Stimulated activated naive CD8-positive, alpha-beta T cell treated with anti-CD3 and anti-CD28 coated beads, Interleukin-15, Interleukin-2, amounts not matched to agents 100 ng/mL and 50 ng/mL, for 24 hours (primary cell): ENCODE data around the gene SFXN2.
A peak's percentile ranks its signal among the peaks of the same experiment; 100 is the strongest.
"Not testable (repeated sequence)": the region's sequence is repeated elsewhere in the genome, so short reads cannot be mapped to it uniquely, and the experiment has no call there.

Experiments
- H3K27ac Mint-ChIP-seq: one replicate; pipeline ENCODE4 v1.8.0; 2021; ENCODE audit warnings: mild to moderate bottlenecking, mixed read lengths
- H3K27me3 Mint-ChIP-seq: one replicate; pipeline ENCODE4 v1.8.0; 2021; ENCODE audit warnings: mixed read lengths
- H3K36me3 Mint-ChIP-seq: one replicate; pipeline ENCODE4 v1.8.0; 2021; ENCODE audit warnings: low read depth, mixed read lengths
- H3K4me1 Mint-ChIP-seq: one replicate; pipeline ENCODE4 v1.8.0; 2021; ENCODE audit warnings: low read depth, mixed read lengths
- H3K4me3 Mint-ChIP-seq: one replicate; pipeline ENCODE4 v1.8.0; 2021; ENCODE audit warnings: mild to moderate bottlenecking, mixed read lengths
- H3K9me3 Mint-ChIP-seq: one replicate; pipeline ENCODE4 v1.8.0; 2021; ENCODE audit warnings: mixed read lengths

Gene SFXN2

GRCh38 chr10:102714621-102715455, at the start of gene SFXN2:
SFXN2 (plus strand) TSS chr10:102714636; CDS start chr10:102726637, 12,001 bp downstream.
- Mint-ChIP-seq H3K4me1 (peaks cover 78% of the 10 kb centered on the region), H3K9me3 (no peaks in the 10 kb centered on the region), H3K4me3 (peak within 1 kb of the TSS; percentile 93), H3K27me3 (no peaks in the 10 kb centered on the region), H3K36me3 (peaks cover 34% of the 10 kb centered on the region), H3K27ac (peak within 1 kb of the TSS; percentile 90)

GRCh38 chr10:102665904-102666509, 48.4 kb upstream of the SFXN2 start:
- Mint-ChIP-seq H3K4me1 (peaks cover 27% of the 10 kb centered on the region), H3K27me3 (no peaks in the 10 kb centered on the region), H3K9me3 (no peaks in the 10 kb centered on the region), H3K27ac (no peak overlapping the region), H3K36me3 (no peaks in the 10 kb centered on the region), H3K4me3 (no peak overlapping the region)

- H3K27me3 Mint-ChIP-seq, H3K36me3 Mint-ChIP-seq, H3K9me3 Mint-ChIP-seq, H3K4me3 Mint-ChIP-seq: not testable (repeated sequence)
- H3K4me1 Mint-ChIP-seq = peaks cover 12% of the 10 kb centered on the region
- H3K27ac Mint-ChIP-seq = peak overlapping the region; percentile 31
These were observed 47.0 kb upstream of the SFXN2 start for GRCh38 chr10:102667411-102667810.

GRCh38 chr10:102668326-102669107, 45.9 kb upstream of the SFXN2 start:
- Mint-ChIP-seq H3K4me1 (peaks cover 15% of the 10 kb centered on the region), H3K27me3 (no peaks in the 10 kb centered on the region), H3K36me3 (no peaks in the 10 kb centered on the region), H3K27ac (no peak overlapping the region), H3K9me3 (no peaks in the 10 kb centered on the region), H3K4me3 (no peak overlapping the region)

- Mint-ChIP-seq H3K4me1 (peaks cover 24% of the 10 kb centered on the region), H3K27ac (no peak overlapping the region), H3K27me3 (no peaks in the 10 kb centered on the region), H3K4me3 (no peak overlapping the region), H3K9me3 (no peaks in the 10 kb centered on the region), H3K36me3 (no peaks in the 10 kb centered on the region)
These were observed 45.0 kb upstream of the SFXN2 start for GRCh38 chr10:102669206-102670064.

GRCh38 chr10:102670065-102670670, 44.3 kb upstream of the SFXN2 start:
- Mint-ChIP-seq H3K4me1 (peaks cover 32% of the 10 kb centered on the region), H3K27me3 (no peaks in the 10 kb centered on the region), H3K9me3 (no peaks in the 10 kb centered on the region)

GRCh38 chr10:102670871-102671434, 43.5 kb upstream of the SFXN2 start:
- H3K4me3 Mint-ChIP-seq = no peak overlapping the region
- H3K27ac Mint-ChIP-seq = no peak overlapping the region
- H3K27me3 Mint-ChIP-seq = no peaks in the 10 kb centered on the region
- H3K4me1 Mint-ChIP-seq = peaks cover 39% of the 10 kb centered on the region
- H3K9me3 Mint-ChIP-seq = no peaks in the 10 kb centered on the region
- no peaks in the 10 kb centered on the region for H3K36me3 Mint-ChIP-seq

More at GRCh38 chr10:102670065-102670670, 44.3 kb upstream of the SFXN2 start:
- Mint-ChIP-seq H3K27ac (no peak overlapping the region), H3K4me3 (no peak overlapping the region), H3K36me3 (no peaks in the 10 kb centered on the region)

- H3K9me3 Mint-ChIP-seq = no peaks in the 10 kb centered on the region
- peaks cover 41% of the 10 kb centered on the region for H3K4me1 Mint-ChIP-seq
- H3K4me3 Mint-ChIP-seq = peak overlapping the region; percentile 80
- peak overlapping the region; percentile 81 for H3K27ac Mint-ChIP-seq
- no peaks in the 10 kb centered on the region for H3K36me3 Mint-ChIP-seq
- H3K27me3 Mint-ChIP-seq = no peaks in the 10 kb centered on the region
These were observed 41.1 kb upstream of the SFXN2 start for GRCh38 chr10:102673236-102673818.

- Mint-ChIP-seq H3K4me3 (peak overlapping the region; percentile 80), H3K27me3 (no peaks in the 10 kb centered on the region), H3K9me3 (no peaks in the 10 kb centered on the region), H3K27ac (peak overlapping the region; percentile 81), H3K36me3 (no peaks in the 10 kb centered on the region), H3K4me1 (peaks cover 39% of the 10 kb centered on the region)
These were observed 40.5 kb upstream of the SFXN2 start for GRCh38 chr10:102673819-102674511.

GRCh38 chr10:102674566-102674965, 39.9 kb upstream of the SFXN2 start:
- no peaks in the 10 kb centered on the region for H3K36me3 Mint-ChIP-seq
- peaks cover 39% of the 10 kb centered on the region for H3K4me1 Mint-ChIP-seq
- H3K27ac Mint-ChIP-seq = no peak overlapping the region
- peak overlapping the region; percentile 80 for H3K4me3 Mint-ChIP-seq
- no peaks in the 10 kb centered on the region for H3K27me3 Mint-ChIP-seq
- H3K9me3 Mint-ChIP-seq = no peaks in the 10 kb centered on the region

- Mint-ChIP-seq H3K4me3 (peak overlapping the region; percentile 80), H3K4me1 (peaks cover 39% of the 10 kb centered on the region), H3K27ac (no peak overlapping the region), H3K27me3 (no peaks in the 10 kb centered on the region), H3K36me3 (no peaks in the 10 kb centered on the region), H3K9me3 (no peaks in the 10 kb centered on the region)
These were observed 39.3 kb upstream of the SFXN2 start for GRCh38 chr10:102675011-102675665.

- Mint-ChIP-seq H3K4me1 (peaks cover 39% of the 10 kb centered on the region), H3K4me3 (no peak overlapping the region), H3K27ac (no peak overlapping the region), H3K9me3 (no peaks in the 10 kb centered on the region), H3K36me3 (no peaks in the 10 kb centered on the region), H3K27me3 (no peaks in the 10 kb centered on the region)
These were observed 38.5 kb upstream of the SFXN2 start for GRCh38 chr10:102675666-102676533.
